AG04449 (cell line): Measurements from ENCODE around the gene FLT4.
"Not testable (repeated sequence)": the region's sequence is repeated elsewhere in the genome, so short reads cannot be mapped to it uniquely, and the experiment has no call there.

ENCODE experiments used
- CTCF ChIA-PET: fragments of 350-600 bp; formaldehyde crosslinking; extraction: SDS; loops from one replicate; lab custom pipeline; 2021; ENCODE audit warnings: antibody characterized with exemption; lab: Yijun Ruan, JAX
- POLR2A ChIA-PET: fragments of 400-600, 350-600 bp; formaldehyde crosslinking; extraction: SDS; loops from one replicate; lab custom pipeline; 2020; ENCODE audit warnings: antibody characterized with exemption, inconsistent platforms; lab: Yijun Ruan, JAX
- DNase-seq: peaks from one replicate; pipeline ENCODE4 v3.0.0-alpha.2; 2010; ENCODE audit warnings: low read depth, low spot score
- H3K4me3 ChIP-seq: 2 replicates; pipeline ENCODE4 v1.5.1; 2011; ENCODE audit warnings: low read depth, mild to moderate bottlenecking, control low read depth, low read length
- TF ChIP-seq, protein P1 (sequence below): IDR thresholded peaks from one replicate; pipeline ENCODE4 v1.5.1; 2011; ENCODE audit warnings: mild to moderate bottlenecking, moderate library complexity, low read length, control low read depth, inconsistent platforms; ENCODE audit not compliant: insufficient read depth; ENCODE audit errors: missing control alignments

FLT4 gene

GRCh38 chr5:180658774-180659564 lies 9.6 kb upstream of the FLT4 start:
- TF ChIP-seq, protein P1, sequence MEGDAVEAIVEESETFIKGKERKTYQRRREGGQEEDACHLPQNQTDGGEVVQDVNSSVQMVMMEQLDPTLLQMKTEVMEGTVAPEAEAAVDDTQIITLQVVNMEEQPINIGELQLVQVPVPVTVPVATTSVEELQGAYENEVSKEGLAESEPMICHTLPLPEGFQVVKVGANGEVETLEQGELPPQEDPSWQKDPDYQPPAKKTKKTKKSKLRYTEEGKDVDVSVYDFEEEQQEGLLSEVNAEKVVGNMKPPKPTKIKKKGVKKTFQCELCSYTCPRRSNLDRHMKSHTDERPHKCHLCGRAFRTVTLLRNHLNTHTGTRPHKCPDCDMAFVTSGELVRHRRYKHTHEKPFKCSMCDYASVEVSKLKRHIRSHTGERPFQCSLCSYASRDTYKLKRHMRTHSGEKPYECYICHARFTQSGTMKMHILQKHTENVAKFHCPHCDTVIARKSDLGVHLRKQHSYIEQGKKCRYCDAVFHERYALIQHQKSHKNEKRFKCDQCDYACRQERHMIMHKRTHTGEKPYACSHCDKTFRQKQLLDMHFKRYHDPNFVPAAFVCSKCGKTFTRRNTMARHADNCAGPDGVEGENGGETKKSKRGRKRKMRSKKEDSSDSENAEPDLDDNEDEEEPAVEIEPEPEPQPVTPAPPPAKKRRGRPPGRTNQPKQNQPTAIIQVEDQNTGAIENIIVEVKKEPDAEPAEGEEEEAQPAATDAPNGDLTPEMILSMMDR = no peak
- ChIA-PET CTCF (no interaction called here), POLR2A (no interaction called here)
- H3K4me3 ChIP-seq = no peak overlapping the region
- DNase-seq = no peak

- CTCF ChIA-PET, POLR2A ChIA-PET: not testable (repeated sequence)
Observed at GRCh38 chr5:180655243-180655642, 5.8 kb upstream of the FLT4 start.

DNA sequence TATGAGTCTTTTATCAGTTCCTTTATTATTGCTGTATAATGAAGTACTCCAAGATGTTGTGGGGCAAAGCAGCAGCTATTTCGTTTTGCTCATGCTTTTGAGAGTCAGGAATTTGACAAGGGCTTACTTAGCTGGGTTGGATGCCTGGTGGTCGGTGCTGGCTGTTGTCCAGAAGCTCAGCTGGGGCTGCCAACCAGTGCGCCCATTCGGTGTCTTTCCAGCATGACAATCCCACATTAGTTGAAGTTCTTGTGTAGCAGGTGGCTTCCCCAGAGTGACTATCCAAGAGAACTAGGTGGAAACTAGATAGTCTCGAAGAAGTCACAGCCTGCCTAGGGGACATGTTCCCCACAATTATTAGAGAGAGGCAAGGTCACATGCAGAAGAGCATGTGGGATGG lies 3.4 kb upstream of the FLT4 start:
- no peak overlapping the region for H3K4me3 ChIP-seq
- ChIA-PET POLR2A (no interaction called here), CTCF (no interaction called here)
- TF ChIP-seq, protein P1 = no peak
- no peak for DNase-seq

More at GRCh38 chr5:180655243-180655642, 5.8 kb upstream of the FLT4 start:
- DNase-seq, H3K4me3 ChIP-seq: not testable (repeated sequence)

DNA sequence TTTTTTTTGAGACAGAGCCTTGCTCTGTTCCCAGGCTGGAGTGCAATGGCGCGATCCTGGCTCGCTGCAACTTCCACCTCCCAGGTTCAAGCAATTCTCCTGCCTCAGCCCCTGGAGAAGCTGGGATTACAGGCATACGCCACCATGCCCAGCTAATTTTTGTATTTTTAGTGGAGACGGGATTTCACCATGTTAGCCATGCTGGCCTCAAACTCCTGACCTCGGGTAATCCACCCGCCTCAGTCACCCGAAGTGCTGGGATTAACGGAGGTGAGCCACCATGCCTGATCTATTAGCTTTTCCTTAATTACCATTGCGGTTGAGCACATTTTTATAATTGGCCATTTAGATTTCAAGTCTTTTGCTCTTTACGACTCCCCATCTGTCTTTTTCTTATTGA lies 2.9 kb upstream of the FLT4 start:
- POLR2A ChIA-PET = no interaction called here
- DNase-seq = no peak
- TF ChIP-seq, protein P1 = no peak

GRCh38 chr5:180648658-180649296 lies 623 bp downstream of the FLT4 start:
- TF ChIP-seq, protein P1 = peak; percentile 17
- POLR2A ChIA-PET = no interaction called here
- DNase-seq = no peak
- CTCF ChIA-PET = no interaction called here
- no peak overlapping the region for H3K4me3 ChIP-seq

More for the DNA sequence above, 2.9 kb upstream of the FLT4 start:
- H3K4me3 ChIP-seq = no peak overlapping the region
- CTCF ChIA-PET = no interaction called here

GRCh38 chr5:180647941-180648500 lies 1.4 kb downstream of the FLT4 start:
- no peak for DNase-seq
- POLR2A ChIA-PET = no interaction called here
- CTCF ChIA-PET = no interaction called here
- H3K4me3 ChIP-seq = no peak overlapping the region
- TF ChIP-seq, protein P1 = no peak
